Thyroid gland (tissue), 4 donors: ENCODE measurements around the gene FOXE3.

ENCODE experiments used
- POLR2A ChIP-seq, 2 donors: fragments of 450-650 bp; IDR thresholded peaks; one replicate each; pipeline ENCODE4 v1.6.1; 2017; ENCODE audit warnings: antibody characterized with exemption in 2 of 2, mild to moderate bottlenecking in 2 of 2, moderate library complexity in 1 of 2
- TF ChIP-seq, protein P1 (sequence below), 6 experiments: fragments of 200-600 bp in 3 of 6; fragments of 450-650 bp in 3 of 6; sonication (generic) in 3 of 6; IDR thresholded peaks; one replicate each; pipeline ENCODE4 v1.5.1; 2016 to 2019; ENCODE audit warnings: antibody characterized with exemption in 6 of 6, mild to moderate bottlenecking in 2 of 6, inconsistent platforms in 1 of 6, moderate library complexity in 1 of 6

- TF ChIP-seq, protein P1, sequence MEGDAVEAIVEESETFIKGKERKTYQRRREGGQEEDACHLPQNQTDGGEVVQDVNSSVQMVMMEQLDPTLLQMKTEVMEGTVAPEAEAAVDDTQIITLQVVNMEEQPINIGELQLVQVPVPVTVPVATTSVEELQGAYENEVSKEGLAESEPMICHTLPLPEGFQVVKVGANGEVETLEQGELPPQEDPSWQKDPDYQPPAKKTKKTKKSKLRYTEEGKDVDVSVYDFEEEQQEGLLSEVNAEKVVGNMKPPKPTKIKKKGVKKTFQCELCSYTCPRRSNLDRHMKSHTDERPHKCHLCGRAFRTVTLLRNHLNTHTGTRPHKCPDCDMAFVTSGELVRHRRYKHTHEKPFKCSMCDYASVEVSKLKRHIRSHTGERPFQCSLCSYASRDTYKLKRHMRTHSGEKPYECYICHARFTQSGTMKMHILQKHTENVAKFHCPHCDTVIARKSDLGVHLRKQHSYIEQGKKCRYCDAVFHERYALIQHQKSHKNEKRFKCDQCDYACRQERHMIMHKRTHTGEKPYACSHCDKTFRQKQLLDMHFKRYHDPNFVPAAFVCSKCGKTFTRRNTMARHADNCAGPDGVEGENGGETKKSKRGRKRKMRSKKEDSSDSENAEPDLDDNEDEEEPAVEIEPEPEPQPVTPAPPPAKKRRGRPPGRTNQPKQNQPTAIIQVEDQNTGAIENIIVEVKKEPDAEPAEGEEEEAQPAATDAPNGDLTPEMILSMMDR (IDR thresholded peaks at IDR 0.05) = no peak
- TF ChIP-seq POLR2A (IDR thresholded peaks at IDR 0.05) = no peak
Observed at GRCh38 chr1:47415728-47416318, at the start of gene FOXE3.
